Measurements from ENCODE around the gene SLC22A3.

DNA sequence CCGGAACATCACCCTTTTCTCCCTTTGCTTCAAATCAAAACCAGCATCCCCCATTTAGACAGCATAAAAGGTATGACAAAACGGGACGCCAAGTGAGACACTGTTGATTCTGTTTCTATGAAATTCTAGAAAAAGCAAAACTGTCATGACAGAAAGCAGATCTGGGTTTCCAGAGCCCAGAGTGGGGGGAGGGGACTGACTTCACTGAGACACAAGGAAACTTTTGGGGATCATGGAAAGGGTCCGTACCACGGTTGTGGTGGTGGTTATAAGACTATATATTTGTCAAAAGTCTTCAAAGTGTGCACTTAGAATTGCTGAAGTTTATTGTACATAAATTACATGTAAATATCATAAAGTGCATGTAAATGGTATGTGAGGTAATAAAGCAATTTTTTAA, 82.6 kb downstream of the SLC22A3 start:
- TF ChIP-seq PHF21A (CRISPR knock-in tag; IDR thresholded peaks at IDR 0.05) (no peak), ZNF432 (CRISPR knock-in tag; IDR thresholded peaks at IDR 0.05; ENCODE audit: borderline replicate concordance) (no peak), HIVEP1 (CRISPR knock-in tag; IDR thresholded peaks at IDR 0.05) (no peak)

Data from HepG2 (cell line).